Muscle of leg (tissue), 11 donors: Measurements from ENCODE around the gene ATP8B3. TPM values are rescaled to one million over a fixed set of nuclear protein-coding genes. Genes with fewer than 3 reads are reported as not detected.

Source experiments
- DNase-seq: peaks from one replicate; pipeline ENCODE4 v3.0.0; 2013
- H3K27ac ChIP-seq: one replicate; pipeline ENCODE4 v1.5.1; 2013; ENCODE audit warnings: mild to moderate bottlenecking, low read length, control low read depth
- H3K27me3 ChIP-seq: one replicate; pipeline ENCODE4 v1.6.1; 2013; ENCODE audit warnings: low read length; ENCODE audit not compliant: control insufficient read depth, insufficient read depth
- H3K36me3 ChIP-seq: one replicate; pipeline ENCODE4 v1.6.1; 2013; ENCODE audit warnings: low read length; ENCODE audit not compliant: control insufficient read depth, insufficient read depth
- H3K4me1 ChIP-seq: one replicate; pipeline ENCODE4 v1.6.1; 2013; ENCODE audit warnings: low read length; ENCODE audit not compliant: control insufficient read depth, insufficient read depth
- H3K4me3 ChIP-seq: one replicate; pipeline ENCODE4 v1.5.1; 2013; ENCODE audit warnings: low read length, control low read depth
- H3K9me3 ChIP-seq: replicated peaks from 2 replicates; pipeline ENCODE4 v1.6.1; 2013; ENCODE audit warnings: low read depth, low read length; ENCODE audit not compliant: control insufficient read depth
- WGBS: methylation state at CpG from one replicate; pipeline ENCODE4 v1.1.5; 2013; ENCODE audit warnings: missing lambda C conversion rate; ENCODE audit not compliant: insufficient coverage; 5-methylcytosine and 5-hydroxymethylcytosine counted together
- polyA plus RNA-seq, 8 donors: library from polyadenylated mRNA; unstranded; fragments of 120-200 nt; gene quantifications; one replicate each; pipeline versions ENCODE4 v1.2.1 to v1.2.3, GENCODE V29; 2013; ENCODE audit warnings: inconsistent platforms in 1 of 8, low replicate concordance in 1 of 8; ENCODE audit not compliant: insufficient read length in 8 of 8, insufficient read depth in 1 of 8
- total RNA-seq: library from RNA; stranded (reverse); fragments of 120-200 nt; gene quantifications from one replicate; pipeline ENCODE4 v1.2.4, GENCODE V29; 2013

The ATP8B3 gene
- total and polyA plus RNA-seq, 9 donors: 0.35 to 1.2 (median 0.54) TPM

- 2% methylated on average over 66 of the region's 73 CpGs for WGBS
- peak overlapping the region; percentile 54 for H3K4me3 ChIP-seq
- H3K27ac ChIP-seq: peak overlapping the region; percentile 95
- H3K9me3 ChIP-seq: no peaks in the 10 kb centered on the region
- peak; percentile 77 for DNase-seq
- H3K36me3 ChIP-seq: peaks cover 2% of the 10 kb centered on the region
- H3K4me1 ChIP-seq: peaks cover 92% of the 10 kb centered on the region
- H3K27me3 ChIP-seq: no peaks in the 10 kb centered on the region
Measured at GRCh38 chr19:1856698-1857603, 44.9 kb upstream of the ATP8B3 start.

GRCh38 chr19:1856345-1856697 is 44.2 kb upstream of the ATP8B3 start:
- H3K4me1 ChIP-seq: peaks cover 91% of the 10 kb centered on the region
- no peaks in the 10 kb centered on the region for H3K27me3 ChIP-seq
- H3K27ac ChIP-seq: peak overlapping the region; percentile 95
- 24% methylated on average over 4 of the region's 6 CpGs for WGBS
- no peaks in the 10 kb centered on the region for H3K9me3 ChIP-seq
- H3K4me3 ChIP-seq: peak overlapping the region; percentile 54
- peak; percentile 59 for DNase-seq
- peaks cover 2% of the 10 kb centered on the region for H3K36me3 ChIP-seq

GRCh38 chr19:1855828-1856255 is 43.8 kb upstream of the ATP8B3 start:
- peak overlapping the region; percentile 54 for H3K4me3 ChIP-seq
- DNase-seq: peak; percentile 47
- H3K27ac ChIP-seq: peak overlapping the region; percentile 95
- peaks cover 2% of the 10 kb centered on the region for H3K36me3 ChIP-seq
- H3K27me3 ChIP-seq: no peaks in the 10 kb centered on the region
- WGBS: 35% methylated on average over 13 of the region's 13 CpGs
- no peaks in the 10 kb centered on the region for H3K9me3 ChIP-seq
- peaks cover 87% of the 10 kb centered on the region for H3K4me1 ChIP-seq

- H3K9me3 ChIP-seq: no peaks in the 10 kb centered on the region
- H3K27me3 ChIP-seq: no peaks in the 10 kb centered on the region
- WGBS: 27% methylated on average over 25 of the region's 33 CpGs
- H3K27ac ChIP-seq: peak overlapping the region; percentile 95
- H3K36me3 ChIP-seq: peaks cover 2% of the 10 kb centered on the region
- H3K4me1 ChIP-seq: peaks cover 81% of the 10 kb centered on the region
- peak overlapping the region; percentile 54 for H3K4me3 ChIP-seq
- peak; percentile 90 for DNase-seq
Measured at GRCh38 chr19:1855040-1855827, 43.2 kb upstream of the ATP8B3 start.

GRCh38 chr19:1854542-1855039 is 42.5 kb upstream of the ATP8B3 start:
- peak overlapping the region; percentile 24 for H3K4me3 ChIP-seq
- no peaks in the 10 kb centered on the region for H3K9me3 ChIP-seq
- DNase-seq: peak; percentile 57
- peaks cover 75% of the 10 kb centered on the region for H3K4me1 ChIP-seq
- WGBS: 79% methylated on average over 30 of the region's 37 CpGs
- no peaks in the 10 kb centered on the region for H3K27me3 ChIP-seq
- H3K36me3 ChIP-seq: peaks cover 2% of the 10 kb centered on the region
- peak overlapping the region; percentile 85 for H3K27ac ChIP-seq

- DNase-seq: no peak
Measured at GRCh38 chr19:1854039-1854541, 42.0 kb upstream of the ATP8B3 start.

GRCh38 chr19:1853295-1854038 is 41.4 kb upstream of the ATP8B3 start:
- H3K27me3 ChIP-seq: no peaks in the 10 kb centered on the region
- no peak overlapping the region for H3K4me3 ChIP-seq
- peak; percentile 69 for DNase-seq
- peaks cover 67% of the 10 kb centered on the region for H3K4me1 ChIP-seq
- H3K36me3 ChIP-seq: peaks cover 2% of the 10 kb centered on the region
- 14% methylated on average over 15 of the region's 27 CpGs for WGBS
- no peak overlapping the region for H3K27ac ChIP-seq
- no peaks in the 10 kb centered on the region for H3K9me3 ChIP-seq

More at GRCh38 chr19:1854039-1854541, 42.0 kb upstream of the ATP8B3 start:
- Histone ChIP-seq H3K36me3 (peaks cover 2% of the 10 kb centered on the region), H3K9me3 (no peaks in the 10 kb centered on the region), H3K27me3 (no peaks in the 10 kb centered on the region), H3K27ac (peak overlapping the region; percentile 60), H3K4me3 (no peak overlapping the region), H3K4me1 (peaks cover 70% of the 10 kb centered on the region)
- WGBS: 73% methylated on average over 12 of the region's 16 CpGs

- H3K4me1 ChIP-seq: peaks cover 61% of the 10 kb centered on the region
- WGBS: 59% methylated on average over 6 of the region's 9 CpGs
- H3K36me3 ChIP-seq: peaks cover 2% of the 10 kb centered on the region
- H3K4me3 ChIP-seq: no peak overlapping the region
- no peaks in the 10 kb centered on the region for H3K27me3 ChIP-seq
- no peak for DNase-seq
- peak overlapping the region; percentile 31 for H3K27ac ChIP-seq
- H3K9me3 ChIP-seq: no peaks in the 10 kb centered on the region
Measured at GRCh38 chr19:1852581-1853128, 40.6 kb upstream of the ATP8B3 start.
